Endothelial cell of umbilical vein (primary cell): ENCODE results near the gene CATSPER2. TPM values are rescaled to one million over a fixed set of nuclear protein-coding genes. Genes with fewer than 3 reads are reported as not detected.
A peak's percentile ranks its signal among the peaks of the same experiment; 100 is the strongest.
"Not testable (repeated sequence)": the region's sequence is repeated elsewhere in the genome, so short reads cannot be mapped to it uniquely, and the experiment has no call there.

Experiments
- BruUV-seq: library from RNA; stranded (reverse); fragments of 400-500 nt; replicated peaks from 2 replicates; lab custom pipeline; 2021; lab: Mats Ljungman, UMichigan
- CTCF ChIA-PET: fragments of 300-600, 350-600 bp; sonication (Branson Sonifier 250); formaldehyde crosslinking; loops from one replicate; lab custom pipeline; 2021; ENCODE audit warnings: antibody characterized with exemption, inconsistent platforms; lab: Charles Lee
- POLR2A ChIA-PET: fragments of 300-600, 350-600 bp; sonication (Branson Sonifier 250); formaldehyde crosslinking; loops from one replicate; lab custom pipeline; 2021; ENCODE audit warnings: antibody characterized with exemption, inconsistent platforms; lab: Charles Lee
- DNase-seq: peaks from one replicate; pipeline ENCODE4 v3.0.0-alpha.2; 2011; ENCODE audit warnings: low read depth, low spot score
- FAIRE-seq: peaks from 2 replicates; lab custom pipeline; 2011; peaks lifted over from hg19 to GRCh38; lab: Jason Lieb, UNC
- H2AFZ ChIP-seq: 2 replicates; pipeline ENCODE4 v1.6.0; 2012; ENCODE audit warnings: low read depth, low read length, control low read depth, inconsistent platforms
- H3K27ac ChIP-seq: 2 replicates; pipeline ENCODE4 v1.5.1; 2011; ENCODE audit warnings: low read depth, mild to moderate bottlenecking, control low read depth, low read length, moderate library complexity; ENCODE audit not compliant: insufficient read depth
- H3K27me3 ChIP-seq, 2 experiments: 2 replicates each; pipeline versions ENCODE4 v1.6.0 to v1.6.1; 2011; ENCODE audit warnings: low read length in 2 of 2, mixed read lengths in 1 of 2; ENCODE audit not compliant: control insufficient read depth in 2 of 2, insufficient read depth in 2 of 2
- H3K36me3 ChIP-seq, 2 experiments: 2 replicates in 1 of 2; 3 replicates in 1 of 2; pipeline ENCODE4 v1.5.1; 2011; ENCODE audit warnings: low read length in 2 of 2, mild to moderate bottlenecking in 1 of 2, moderate library complexity in 1 of 2; ENCODE audit not compliant: control insufficient read depth in 2 of 2, insufficient read depth in 2 of 2; ENCODE audit errors: extremely low read depth in 1 of 2
- H3K4me1 ChIP-seq: 3 replicates; pipeline ENCODE4 v1.5.1; 2011; ENCODE audit warnings: mild to moderate bottlenecking, low read length; ENCODE audit not compliant: control insufficient read depth, insufficient read depth; ENCODE audit errors: extremely low read depth
- H3K4me2 ChIP-seq: 2 replicates; pipeline ENCODE4 v1.6.1; 2011; ENCODE audit warnings: low read length, control low read depth, mixed read lengths; ENCODE audit not compliant: insufficient read depth
- H3K4me3 ChIP-seq, 3 experiments: fragments of 200-600 bp in 1 of 3; sonication (generic), shearing (Covaris generic) in 1 of 3; replicated peaks in 1 of 3; 2 replicates each; pipeline ENCODE4 v1.5.1; 2011 to 2016; ENCODE audit warnings: control low read depth in 3 of 3, low read length in 3 of 3, mild to moderate bottlenecking in 2 of 3, inconsistent platforms in 1 of 3, low read depth in 1 of 3, moderate library complexity in 1 of 3; ENCODE audit not compliant: insufficient read depth in 1 of 3
- H3K79me2 ChIP-seq: 2 replicates; pipeline ENCODE4 v1.6.0; 2012; ENCODE audit warnings: low read length, inconsistent platforms; ENCODE audit not compliant: control insufficient read depth, insufficient read depth
- H3K9ac ChIP-seq: replicated peaks from 2 replicates; pipeline ENCODE3; 2011; ENCODE audit warnings: low read length, control low read depth; ENCODE audit not compliant: insufficient read depth; ENCODE audit errors: extremely low read depth
- H3K9me1 ChIP-seq: replicated peaks from 3 replicates; pipeline ENCODE4 v1.6.0; 2011; ENCODE audit warnings: mild to moderate bottlenecking, low read length; ENCODE audit not compliant: control insufficient read depth, insufficient read depth; ENCODE audit errors: extremely low read depth
- H3K9me3 ChIP-seq: replicated peaks from 2 replicates; pipeline ENCODE4 v1.5.1; 2012; ENCODE audit warnings: low read length, inconsistent platforms; ENCODE audit not compliant: control insufficient read depth, insufficient read depth
- H4K20me1 ChIP-seq: replicated peaks from 2 replicates; pipeline ENCODE3; 2011; ENCODE audit warnings: mild to moderate bottlenecking, low read length; ENCODE audit not compliant: control insufficient read depth, insufficient read depth; ENCODE audit errors: extremely low read depth
- dilution Hi-C: fragments of 300-500 bp; cut with MboI; formaldehyde crosslinking; loops from one replicate; pipeline ENCODE4 v1.15.0; 2019; ENCODE audit warnings: low sequenced_read_pairs; ENCODE audit not compliant: extremely low pct_ligation_motif_present
- intact Hi-C: fragments of 100-400 bp; cut with micrococcal nuclease; formaldehyde crosslinking; loops from one replicate; pipeline ENCODE4 v1.10.0; 2022
- polyA plus RNA-seq, 4 experiments: library from polyadenylated mRNA; depleted of rRNA in 3 of 4; stranded (reverse) in 3 of 4; unstranded in 1 of 4; fragments of >200 nt; gene quantifications; 2 replicates each; pipeline versions ENCODE4 v1.2.1 to v1.2.3, GENCODE V29; 2011 to 2012; ENCODE audit warnings: missing spikeins in 1 of 4
- total RNA-seq: library from RNA; stranded (reverse); gene quantifications from 2 replicates; pipeline ENCODE4 v1.2.3, GENCODE V29; 2021

Gene CATSPER2
- total and polyA plus RNA-seq, 2 donors (not counting 3 experiments of a cell fraction or from before 2014, with no cell fraction given), result 1.9 to 6.1 TPM

GRCh38 chr15:43663333-43663732, 14.7 kb upstream of the CATSPER2 start:
- dilution Hi-C loops, H3K27ac ChIP-seq, H3K79me2 ChIP-seq, H3K4me2 ChIP-seq, FAIRE-seq, H3K9ac ChIP-seq, POLR2A ChIA-PET, H4K20me1 ChIP-seq, H2AFZ ChIP-seq, H3K4me1 ChIP-seq, intact Hi-C loops, BruUV-seq, H3K4me3 ChIP-seq, CTCF ChIA-PET, H3K27me3 ChIP-seq, DNase-seq, H3K9me1 ChIP-seq, H3K9me3 ChIP-seq, H3K36me3 ChIP-seq: not testable (repeated sequence)

DNA sequence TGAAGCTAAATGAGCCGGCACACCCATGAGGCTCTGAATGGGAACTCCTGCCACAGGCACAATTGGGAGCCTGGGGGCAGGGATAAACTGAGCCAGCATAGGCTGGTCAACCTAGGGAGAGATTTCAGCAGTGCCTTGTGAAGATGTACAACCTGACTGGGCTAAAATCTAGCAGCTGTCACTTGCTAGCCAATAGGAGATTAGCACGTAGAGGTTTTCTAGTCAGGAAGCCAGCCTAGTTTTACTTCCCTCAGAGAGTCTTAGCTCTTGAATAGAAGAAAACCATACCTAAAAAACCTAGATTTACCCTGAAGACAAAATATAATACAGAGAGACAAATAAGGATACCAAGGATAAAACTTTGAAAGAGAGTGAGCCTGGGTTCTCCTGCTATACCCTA, 13.6 kb upstream of the CATSPER2 start:
- POLR2A ChIA-PET, H3K4me1 ChIP-seq, H3K79me2 ChIP-seq, H3K9ac ChIP-seq, dilution Hi-C loops, CTCF ChIA-PET, intact Hi-C loops, BruUV-seq, H3K27me3 ChIP-seq, H3K4me3 ChIP-seq, H3K9me3 ChIP-seq, H4K20me1 ChIP-seq, H3K36me3 ChIP-seq, H3K9me1 ChIP-seq, H3K4me2 ChIP-seq, DNase-seq, H3K27ac ChIP-seq, H2AFZ ChIP-seq: not testable (repeated sequence)
- peak; percentile 8 for FAIRE-seq

- H3K9me3 ChIP-seq, H3K9ac ChIP-seq, H3K36me3 ChIP-seq, CTCF ChIA-PET, H4K20me1 ChIP-seq, H3K27me3 ChIP-seq, H3K79me2 ChIP-seq, H3K4me3 ChIP-seq, H2AFZ ChIP-seq, POLR2A ChIA-PET, H3K4me2 ChIP-seq, BruUV-seq, dilution Hi-C loops, FAIRE-seq, H3K27ac ChIP-seq, H3K9me1 ChIP-seq, H3K4me1 ChIP-seq, intact Hi-C loops, DNase-seq: not testable (repeated sequence)
Observed at GRCh38 chr15:43659727-43660126, 11.1 kb upstream of the CATSPER2 start.

GRCh38 chr15:43649430-43649926, 834 bp upstream of the CATSPER2 start:
- FAIRE-seq, result peak; percentile 83
- DNase-seq, result not testable (repeated sequence)

More at GRCh38 chr15:43649430-43649926, 834 bp upstream of the CATSPER2 start:
- H3K27ac ChIP-seq, dilution Hi-C loops, POLR2A ChIA-PET, H2AFZ ChIP-seq, H3K9me1 ChIP-seq, H3K4me2 ChIP-seq, H3K9me3 ChIP-seq, H3K79me2 ChIP-seq, H3K9ac ChIP-seq, H3K4me3 ChIP-seq, H3K36me3 ChIP-seq, CTCF ChIA-PET, H3K27me3 ChIP-seq, H4K20me1 ChIP-seq, intact Hi-C loops, BruUV-seq, H3K4me1 ChIP-seq: not testable (repeated sequence)
